Pancreas (tissue), 10 donors: ENCODE results near the gene PRPF38B. TPM values are rescaled to one million over a fixed set of nuclear protein-coding genes. Genes with fewer than 3 reads are reported as not detected.

ENCODE experiments used
- ATAC-seq, 4 donors: fragments of 200-7000 bp; cut with Tn5 transposase; one replicate each; pipeline versions ENCODE4 v1.8.0 to v1.9.1; 2020; ENCODE audit warnings: mild to moderate bottlenecking in 4 of 4, moderate library complexity in 4 of 4
- DNase-seq, 6 donors: peaks; one replicate each; pipeline ENCODE4 v3.0.0-alpha.2; 2020
- FAIRE-seq: peaks from 2 replicates; lab custom pipeline; 2012; peaks lifted over from hg19 to GRCh38; lab: Jason Lieb, UNC
- H3K27ac ChIP-seq, 4 donors: fragments of 200-600 bp; sonication (generic); 1 replicate in 3 of 4; 2 replicates in 1 of 4; pipeline versions ENCODE4 v1.5.0 to v1.8.0; 2020
- H3K27me3 ChIP-seq, 4 donors: fragments of 200-600 bp; one replicate each; pipeline ENCODE4 v1.8.0; 2021
- H3K36me3 ChIP-seq, 3 donors: fragments of 200-600 bp; sonication (generic) in 1 of 3; one replicate each; pipeline versions ENCODE4 v1.5.0 to v1.8.0; 2020 to 2021
- H3K4me1 ChIP-seq, 3 donors: fragments of 200-600 bp; one replicate each; pipeline ENCODE4 v1.8.0; 2021
- H3K4me3 ChIP-seq, 4 donors: fragments of 200-600 bp; sonication (generic) in 2 of 4; one replicate each; pipeline versions ENCODE4 v1.5.0 to v1.8.0; 2020 to 2021
- H3K9me3 ChIP-seq, 4 donors: fragments of 200-600 bp; one replicate each; pipeline ENCODE4 v1.8.0; 2021
- CTCF ChIP-seq, 4 donors: fragments of 200-600 bp; sonication (generic) in 3 of 4; IDR thresholded peaks; one replicate each; pipeline versions ENCODE4 v1.5.0 to v1.8.0; 2021; ENCODE audit warnings: antibody characterized with exemption in 4 of 4
- WGBS, 2 donors: extraction: QIAGEN DNeasy Blood & Tissue Kit; methylation state at CpG; one replicate each; pipeline ENCODE4 v1.1.7; 2013; 5-methylcytosine and 5-hydroxymethylcytosine counted together
- intact Hi-C, 3 donors: fragments of 100-400 bp; cut with DNase I; formaldehyde crosslinking; loops; one replicate each; pipeline versions ENCODE4 v1.11.1 to v1.14.2; 2022
- polyA plus RNA-seq, 2 donors: library from polyadenylated mRNA; stranded (reverse); fragments of 200-250 nt; gene quantifications; one replicate each; pipeline ENCODE4 v1.2.3, GENCODE V29; 2013
- total RNA-seq, 6 donors: library from RNA; stranded (reverse); fragmentation: NEBNext Ultra II Directional in 4 of 6; extraction: Animal tissue kit (Norgen Biotek cat#: 25700) in 4 of 6; gene quantifications; one replicate each; pipeline versions ENCODE4 v1.2.1 to v1.2.4, GENCODE V29; 2021 to 2023
- donor health status: healthy with polysubstance abuse.
- donor health status: DM: no; HTN: no; CAD: no; lungs with moderate emphysema.
- donor health status: DM: no; HTN: no; CAD: no.
- donor health status: control.
- donor health status: control.
- donor health status: Bipolar disorder and iron deficiency.
- donor health status: DM: yes; HTN: yes; CAD: no.
- donor health status: DM: no; HTN: no; CAD: no.
- donor health status: DM: no; HTN: no; CAD: no.
- donor health status: DM: yes; HTN: yes; CAD: no.

The PRPF38B gene
- total and polyA plus RNA-seq, 8 donors = 11.2 to 48.6 (median 18.7) TPM

- intact Hi-C loops = no loop called here
These were observed 27.0 kb downstream of the PRPF38B start for GRCh38 chr1:108718927-108719655.

GRCh38 chr1:108719656-108720435 lies 27.7 kb downstream of the PRPF38B start:
- intact Hi-C loops = no loop called here
- DNase-seq (no peak), FAIRE-seq (no peak), ATAC-seq (peak in 3 of 4 donors; percentile 28 to 40 (median 32))
- H3K4me3 ChIP-seq = no peak overlapping the region
- H3K9me3 ChIP-seq = no peaks in the 10 kb centered on the region
- 74 to 75% methylated on average over 8 of the region's 8 CpGs for WGBS, 2 donors
- H3K4me1 ChIP-seq = peaks cover 0 to 3% (median 0%) of the 10 kb centered on the region in 3 donors
- no peak for TF ChIP-seq CTCF (IDR thresholded peaks at IDR 0.05)
- H3K27me3 ChIP-seq = no peaks in the 10 kb centered on the region
- no peak overlapping the region for H3K27ac ChIP-seq
- H3K36me3 ChIP-seq = no peaks in the 10 kb centered on the region

More at GRCh38 chr1:108718927-108719655, 27.0 kb downstream of the PRPF38B start:
- FAIRE-seq = no peak
- Histone ChIP-seq H3K4me3 (no peak overlapping the region), H3K4me1 (peaks cover 0 to 3% (median 0%) of the 10 kb centered on the region in 3 donors), H3K27ac (no peak overlapping the region), H3K9me3 (no peaks in the 10 kb centered on the region), H3K27me3 (no peaks in the 10 kb centered on the region), H3K36me3 (no peaks in the 10 kb centered on the region)
- no peak for DNase-seq
- WGBS, 2 donors = 52 to 53% methylated on average over 6 of the region's 6 CpGs
- no peak for TF ChIP-seq CTCF (IDR thresholded peaks at IDR 0.05)
- ATAC-seq = peak in 1 of 4 donors; percentile 12

- no peaks in the 10 kb centered on the region for H3K27me3 ChIP-seq
- intact Hi-C loops = no loop called here
- no peak for TF ChIP-seq CTCF (IDR thresholded peaks at IDR 0.05)
- peaks cover 0 to 5% (median 0%) of the 10 kb centered on the region in 3 donors for H3K4me1 ChIP-seq
- H3K36me3 ChIP-seq = no peaks in the 10 kb centered on the region
- DNase-seq (no peak), ATAC-seq (no peak), FAIRE-seq (no peak)
- H3K4me3 ChIP-seq = no peak overlapping the region
- no peaks in the 10 kb centered on the region for H3K9me3 ChIP-seq
- peak overlapping the region in 1 of 4 donors; percentile 19 for H3K27ac ChIP-seq
- 56 to 58% methylated on average over 6 of the region's 6 CpGs for WGBS, 2 donors
These were observed 30.2 kb downstream of the PRPF38B start for GRCh38 chr1:108722292-108722691.

- 24 to 42% methylated on average over 1 of the region's 1 CpG for WGBS, 2 donors
- H3K27me3 ChIP-seq = no peaks in the 10 kb centered on the region
- peak overlapping the region in 3 of 4 donors; percentile 33 to 45 (median 36) for H3K27ac ChIP-seq
- DNase-seq (no peak), FAIRE-seq (no peak), ATAC-seq (peak; percentile 72 to 92 (median 81))
- peaks cover 0 to 5% (median 0%) of the 10 kb centered on the region in 3 donors for H3K4me1 ChIP-seq
- no peak for TF ChIP-seq CTCF (IDR thresholded peaks at IDR 0.05)
- no peak overlapping the region for H3K4me3 ChIP-seq
- H3K36me3 ChIP-seq = no peaks in the 10 kb centered on the region
- intact Hi-C loops = no loop called here
- H3K9me3 ChIP-seq = no peaks in the 10 kb centered on the region
These were observed 33.8 kb downstream of the PRPF38B start for GRCh38 chr1:108725906-108726305.
